HG03565 (cell line): Measurements from ENCODE around the gene CYBA.

ENCODE experiments used
- ATAC-seq: cut with Tn5 transposase; IDR thresholded peaks from one replicate; pipeline ENCODE4 v1.9.1; 2021; ENCODE audit warnings: mild to moderate bottlenecking, moderate library complexity; ENCODE audit not compliant: unreplicated experiment

CYBA gene

GRCh38 chr16:88595101-88595500 is 55.8 kb downstream of the CYBA start:
- no peak for ATAC-seq

- no peak for ATAC-seq
Measured at GRCh38 chr16:88593910-88594309, 56.9 kb downstream of the CYBA start.

GRCh38 chr16:88593489-88593888 is 57.4 kb downstream of the CYBA start:
- ATAC-seq: no peak
